H9 (cell line): ENCODE data around the gene KTI12. TPM values are rescaled to one million over a fixed set of nuclear protein-coding genes. Genes with fewer than 3 reads are reported as not detected.

Experiments used
- DNase-seq: peaks from one replicate; pipeline ENCODE4 v3.0.0-alpha.2; 2017
- H2AFZ ChIP-seq: one replicate; pipeline ENCODE4 v1.6.1; 2013; ENCODE audit warnings: mild to moderate bottlenecking, low read length, control low read depth, moderate library complexity
- H2AK5ac ChIP-seq: 2 replicates; pipeline ENCODE4 v1.6.1; 2013; ENCODE audit warnings: low read length, control low read depth, mixed read lengths; ENCODE audit not compliant: insufficient read length
- H2BK120ac ChIP-seq: one replicate; pipeline ENCODE4 v1.6.1; 2013; ENCODE audit warnings: low read depth, mild to moderate bottlenecking, low read length, control low read depth, inconsistent platforms; ENCODE audit not compliant: poor library complexity, severe bottlenecking
- H2BK12ac ChIP-seq: 2 replicates; pipeline ENCODE4 v1.6.1; 2013; ENCODE audit warnings: low read length, control low read depth, mixed read lengths, low read depth; ENCODE audit not compliant: insufficient read length
- H2BK15ac ChIP-seq: 2 replicates; pipeline ENCODE4 v1.6.1; 2013; ENCODE audit warnings: low read depth, low read length, control low read depth
- H2BK20ac ChIP-seq: one replicate; pipeline ENCODE4 v1.6.1; 2013; ENCODE audit warnings: low read depth, mild to moderate bottlenecking, low read length, control low read depth, inconsistent platforms; ENCODE audit not compliant: poor library complexity, severe bottlenecking
- H2BK5ac ChIP-seq: 2 replicates; pipeline ENCODE4 v1.6.1; 2013; ENCODE audit warnings: low read length, control low read depth, mixed read lengths; ENCODE audit not compliant: insufficient read length
- H3K14ac ChIP-seq: 2 replicates; pipeline ENCODE4 v1.6.1; 2013; ENCODE audit warnings: low read length, control low read depth; ENCODE audit not compliant: insufficient read depth
- H3K18ac ChIP-seq: 2 replicates; pipeline ENCODE4 v1.6.1; 2013; ENCODE audit warnings: low read depth, mild to moderate bottlenecking, mixed read lengths, low read length, control low read depth; ENCODE audit not compliant: insufficient read length
- H3K23ac ChIP-seq: 2 replicates; pipeline ENCODE4 v1.6.1; 2013; ENCODE audit warnings: low read length, control low read depth, mixed read lengths, low read depth; ENCODE audit not compliant: insufficient read length
- H3K23me2 ChIP-seq: 2 replicates; pipeline ENCODE4 v1.6.1; 2013; ENCODE audit warnings: low read depth, mild to moderate bottlenecking, mixed read lengths, low read length, control low read depth; ENCODE audit not compliant: insufficient read length, poor library complexity, severe bottlenecking
- H3K27ac ChIP-seq: 2 replicates; pipeline ENCODE4 v1.5.1; 2013; ENCODE audit warnings: low read length, control low read depth, mixed read lengths, low read depth; ENCODE audit not compliant: insufficient read length
- H3K27me3 ChIP-seq: 2 replicates; pipeline ENCODE4 v1.6.1; 2013; ENCODE audit warnings: low read length, control low read depth, inconsistent platforms; ENCODE audit not compliant: insufficient read depth
- H3K4ac ChIP-seq: 2 replicates; pipeline ENCODE4 v1.6.1; 2013; ENCODE audit warnings: low read depth, mild to moderate bottlenecking, control low read depth, inconsistent platforms, low read length, moderate library complexity
- H3K4me1 ChIP-seq: 2 replicates; pipeline ENCODE4 v1.6.1; 2013; ENCODE audit warnings: low read length, control low read depth, inconsistent platforms; ENCODE audit not compliant: insufficient read depth
- H3K4me2 ChIP-seq: 2 replicates; pipeline ENCODE4 v1.6.1; 2013; ENCODE audit warnings: low read length, control low read depth, mixed read lengths; ENCODE audit not compliant: insufficient read length, insufficient read depth
- H3K56ac ChIP-seq: 2 replicates; pipeline ENCODE4 v1.6.1; 2013; ENCODE audit warnings: low read depth, mild to moderate bottlenecking, mixed read lengths, low read length, control low read depth; ENCODE audit not compliant: insufficient read length
- H3K79me1 ChIP-seq: 2 replicates; pipeline ENCODE4 v1.6.1; 2013; ENCODE audit warnings: low read depth, mild to moderate bottlenecking, moderate library complexity, low read length, control low read depth, inconsistent platforms; ENCODE audit not compliant: insufficient read depth, poor library complexity, severe bottlenecking
- H3K79me2 ChIP-seq: 2 replicates; pipeline ENCODE4 v1.6.1; 2013; ENCODE audit warnings: low read length, control low read depth, inconsistent platforms; ENCODE audit not compliant: insufficient read depth
- H3K9ac ChIP-seq: 2 replicates; pipeline ENCODE4 v1.6.1; 2013; ENCODE audit warnings: low read length, control low read depth, mixed read lengths; ENCODE audit not compliant: insufficient read length; ENCODE audit errors: extremely low read depth
- H3K9me3 ChIP-seq: one replicate; pipeline ENCODE4 v1.6.1; 2013; ENCODE audit warnings: low read depth, low read length, inconsistent platforms; ENCODE audit not compliant: control insufficient read depth
- H3T11ph ChIP-seq: one replicate; pipeline ENCODE4 v1.6.1; 2013; ENCODE audit warnings: mild to moderate bottlenecking, low read length, control low read depth, inconsistent platforms
- H4K20me1 ChIP-seq: one replicate; pipeline ENCODE4 v1.6.1; 2013; ENCODE audit not compliant: control insufficient read depth, insufficient read length, insufficient read depth
- H4K5ac ChIP-seq: 2 replicates; pipeline ENCODE4 v1.6.1; 2013; ENCODE audit warnings: low read depth, mild to moderate bottlenecking, mixed read lengths, low read length, control low read depth; ENCODE audit not compliant: insufficient read length
- H4K8ac ChIP-seq: replicated peaks from 2 replicates; pipeline ENCODE4 v1.6.1; 2013; ENCODE audit warnings: low read length, control low read depth, mixed read lengths, low read depth; ENCODE audit not compliant: insufficient read length
- H4K91ac ChIP-seq: 2 replicates; pipeline ENCODE4 v1.6.1; 2013; ENCODE audit warnings: low read depth, mild to moderate bottlenecking, moderate library complexity, mixed read lengths, low read length, control low read depth; ENCODE audit not compliant: insufficient read length
- H3K27ac Mint-ChIP-seq, 3 experiments: 2 replicates in 2 of 3; 3 replicates in 1 of 3; pipeline ENCODE4 v1.8.0; 2020 to 2021; ENCODE audit warnings: mixed read lengths in 3 of 3, mild to moderate bottlenecking in 1 of 3, moderate library complexity in 1 of 3
- H3K27me3 Mint-ChIP-seq: 2 replicates; pipeline ENCODE4 v1.8.0; 2021; ENCODE audit warnings: low read depth, mild to moderate bottlenecking, moderate library complexity, mixed read lengths
- H3K36me3 Mint-ChIP-seq, 3 experiments: 2 replicates in 2 of 3; 3 replicates in 1 of 3; pipeline ENCODE4 v1.8.0; 2020 to 2021; ENCODE audit warnings: low read depth in 3 of 3, mixed read lengths in 3 of 3; ENCODE audit not compliant: insufficient read depth in 1 of 3
- H3K4me1 Mint-ChIP-seq, 2 experiments: 2 replicates each; pipeline ENCODE4 v1.8.0; 2020; ENCODE audit warnings: mixed read lengths in 2 of 2
- H3K4me3 Mint-ChIP-seq, 2 experiments: 2 replicates in 1 of 2; 3 replicates in 1 of 2; pipeline ENCODE4 v1.8.0; 2020 to 2021; ENCODE audit warnings: mild to moderate bottlenecking in 2 of 2, mixed read lengths in 2 of 2, moderate library complexity in 1 of 2
- H3K9me3 Mint-ChIP-seq, 2 experiments: 2 replicates in 1 of 2; 3 replicates in 1 of 2; pipeline ENCODE4 v1.8.0; 2020; ENCODE audit warnings: mild to moderate bottlenecking in 2 of 2, mixed read lengths in 2 of 2, moderate library complexity in 1 of 2
- CTCF ChIP-seq: fragments of 200-600 bp; sonication (generic); conservative IDR thresholded peaks from 3 replicates; pipeline ENCODE4 v1.8.0; 2021; ENCODE audit warnings: antibody characterized with exemption, mild to moderate bottlenecking
- WGBS: extraction: QIAGEN DNeasy Blood & Tissue Kit; methylation state at CpG from one replicate; pipeline ENCODE4 v1.1.7; 2013; ENCODE audit warnings: missing lambda C conversion rate, low lambda C conversion rate, mixed read lengths; ENCODE audit not compliant: insufficient read length; ENCODE audit errors: extremely low coverage; 5-methylcytosine and 5-hydroxymethylcytosine counted together
- total RNA-seq: library from RNA; stranded (reverse); gene quantifications from 2 replicates; pipeline ENCODE4 v1.2.1, GENCODE V29; 2021

The KTI12 gene
- total RNA-seq, 1 experiment from 2014 or later: 16.7 TPM

- Histone ChIP-seq H3K23ac (no peak overlapping the region), H2BK5ac (peak overlapping the region; percentile 42), H3T11ph (no peak overlapping the region), H4K8ac (no peak overlapping the region), H3K27ac (peak overlapping the region; percentile 71), H3K4ac (no peak overlapping the region; the same call in 1 of the 2 replicates), H4K20me1 (no peaks in the 10 kb centered on the region), H3K4me2 (peak overlapping the region; percentile 83), H3K9me3 (no peaks in the 10 kb centered on the region), H3K27me3 (no peaks in the 10 kb centered on the region), H3K23me2 (peaks cover 10% of the 10 kb centered on the region), H2AFZ (no peak overlapping the region), H2AK5ac (no peak overlapping the region), H3K4me1 (no peaks in the 10 kb centered on the region), H3K79me1 (no peaks in the 10 kb centered on the region), H4K5ac (peak overlapping the region; percentile 1), H4K91ac (peak overlapping the region; percentile 0), H2BK20ac (no peak overlapping the region), H2BK120ac (no peak overlapping the region), H3K18ac (peak overlapping the region; percentile 94), H2BK15ac (no peak overlapping the region), H3K79me2 (peaks cover 29% of the 10 kb centered on the region; the same call in 1 of the 2 replicates), H3K56ac (no peak overlapping the region), H2BK12ac (no peak overlapping the region), H3K9ac (peak overlapping the region; percentile 93), H3K14ac (peak overlapping the region; percentile 27; the same call in 1 of the 2 replicates)
- H3K4me3 Mint-ChIP-seq: peak overlapping the region; percentile 99 to 100
- DNase-seq: no peak
- no peaks in the 10 kb centered on the region for H3K27me3 Mint-ChIP-seq
- TF ChIP-seq CTCF: no peak
- no peaks in the 10 kb centered on the region; a peak in 1 of 5 replicates for H3K9me3 Mint-ChIP-seq
- peak overlapping the region; percentile 97 to 99 (median 99) for H3K27ac Mint-ChIP-seq
- peaks cover 25 to 28% of the 10 kb centered on the region in 2 experiments for H3K4me1 Mint-ChIP-seq
- no CpG with 5 or more reads among the region's 12 CpGs for WGBS
- peaks cover 16 to 52% (median 44%) of the 10 kb centered on the region in 3 experiments for H3K36me3 Mint-ChIP-seq
These were observed 22.2 kb upstream of the KTI12 start for GRCh38 chr1:52055866-52056162.
